Fibroblast of mammary gland (primary cell): ENCODE results near the gene PNLIPRP2.

Source experiments
- DNase-seq: peaks from one replicate; pipeline ENCODE4 v3.0.0-alpha.2; 2010; ENCODE audit warnings: low read depth
- H3K4me3 ChIP-seq: 2 replicates; pipeline ENCODE4 v1.5.1; 2011; ENCODE audit warnings: low read depth, mild to moderate bottlenecking, low read length, moderate library complexity; ENCODE audit not compliant: control insufficient read depth
- TF ChIP-seq, protein P1 (sequence below): conservative IDR thresholded peaks from 2 replicates; pipeline ENCODE4 v1.5.1; 2011; ENCODE audit warnings: low read depth, low read length, inconsistent platforms; ENCODE audit not compliant: control insufficient read depth, insufficient read depth

The PNLIPRP2 gene

GRCh38 chr10:116690356-116691322 is 69.9 kb downstream of the PNLIPRP2 start:
- DNase-seq, result peak; percentile 28
- no peak overlapping the region for H3K4me3 ChIP-seq
- TF ChIP-seq, protein P1, sequence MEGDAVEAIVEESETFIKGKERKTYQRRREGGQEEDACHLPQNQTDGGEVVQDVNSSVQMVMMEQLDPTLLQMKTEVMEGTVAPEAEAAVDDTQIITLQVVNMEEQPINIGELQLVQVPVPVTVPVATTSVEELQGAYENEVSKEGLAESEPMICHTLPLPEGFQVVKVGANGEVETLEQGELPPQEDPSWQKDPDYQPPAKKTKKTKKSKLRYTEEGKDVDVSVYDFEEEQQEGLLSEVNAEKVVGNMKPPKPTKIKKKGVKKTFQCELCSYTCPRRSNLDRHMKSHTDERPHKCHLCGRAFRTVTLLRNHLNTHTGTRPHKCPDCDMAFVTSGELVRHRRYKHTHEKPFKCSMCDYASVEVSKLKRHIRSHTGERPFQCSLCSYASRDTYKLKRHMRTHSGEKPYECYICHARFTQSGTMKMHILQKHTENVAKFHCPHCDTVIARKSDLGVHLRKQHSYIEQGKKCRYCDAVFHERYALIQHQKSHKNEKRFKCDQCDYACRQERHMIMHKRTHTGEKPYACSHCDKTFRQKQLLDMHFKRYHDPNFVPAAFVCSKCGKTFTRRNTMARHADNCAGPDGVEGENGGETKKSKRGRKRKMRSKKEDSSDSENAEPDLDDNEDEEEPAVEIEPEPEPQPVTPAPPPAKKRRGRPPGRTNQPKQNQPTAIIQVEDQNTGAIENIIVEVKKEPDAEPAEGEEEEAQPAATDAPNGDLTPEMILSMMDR, result peak; percentile 37

- DNase-seq, result no peak
- TF ChIP-seq, protein P1, result no peak
- H3K4me3 ChIP-seq, result no peak overlapping the region
Observed at GRCh38 chr10:116691635-116692034, 70.9 kb downstream of the PNLIPRP2 start.

- TF ChIP-seq, protein P1, result no peak
- no peak for DNase-seq
- H3K4me3 ChIP-seq, result no peak overlapping the region
Observed at GRCh38 chr10:116692225-116692624, 71.5 kb downstream of the PNLIPRP2 start.

DNA sequence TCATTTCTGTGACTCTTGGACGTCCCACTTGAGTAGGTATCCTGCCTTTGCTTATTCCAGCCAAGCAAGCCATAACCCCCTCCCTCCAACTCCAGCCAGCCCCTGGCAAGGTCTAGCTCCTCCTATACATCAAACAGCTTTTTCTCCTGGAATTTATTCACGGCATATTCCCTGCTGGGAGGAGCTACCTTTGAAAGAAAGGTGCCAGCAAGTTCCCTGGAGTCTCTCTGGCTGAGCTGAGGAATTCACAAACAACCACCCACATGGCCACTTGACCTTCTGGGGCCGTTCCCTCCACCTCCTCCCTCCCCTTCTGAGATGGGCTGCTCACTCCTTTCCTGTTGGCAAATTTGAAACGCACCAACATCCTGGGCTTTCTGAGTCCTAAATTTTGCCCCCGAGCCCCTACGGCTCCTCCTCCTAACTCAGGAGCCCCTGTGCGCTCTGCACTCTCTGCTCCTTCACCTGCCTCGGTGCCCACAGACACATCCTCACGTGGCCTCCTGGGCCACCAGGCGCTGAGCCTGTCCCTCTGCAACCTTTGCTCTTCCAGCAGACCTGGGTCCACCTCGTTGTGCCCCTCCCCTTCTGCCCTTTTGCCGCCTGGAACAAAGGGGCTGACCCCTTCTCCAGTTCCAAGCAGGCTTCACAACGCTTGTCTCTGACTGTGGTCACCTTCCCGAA is 73.6 kb downstream of the PNLIPRP2 start:
- TF ChIP-seq, protein P1, result no peak
- DNase-seq, result no peak

More for the DNA sequence above, 73.6 kb downstream of the PNLIPRP2 start:
- no peak overlapping the region for H3K4me3 ChIP-seq
